NCI-H510A treated with DMSO at 0.1 percent for 48 hours (cell line): ENCODE measurements around the gene MEGF9.
A peak's percentile ranks its signal among the peaks of the same experiment; 100 is the strongest.

ENCODE experiments used
- DNase-seq: peaks from one replicate; lab custom pipeline; 2025; lab: John Stamatoyannopoulos, UW

Gene MEGF9

GRCh38 chr9:120705174-120705573 is 9.1 kb downstream of the MEGF9 start:
- DNase-seq = no peak

- no peak for DNase-seq
These were observed 12.2 kb downstream of the MEGF9 start for GRCh38 chr9:120702075-120702474.

GRCh38 chr9:120701248-120701647 is 13.0 kb downstream of the MEGF9 start:
- no peak for DNase-seq

GRCh38 chr9:120698766-120699165 is 15.5 kb downstream of the MEGF9 start:
- DNase-seq = no peak

- no peak for DNase-seq
These were observed 16.8 kb downstream of the MEGF9 start for GRCh38 chr9:120697448-120697847.

GRCh38 chr9:120696551-120697230 is 17.6 kb downstream of the MEGF9 start:
- DNase-seq = no peak

GRCh38 chr9:120694559-120694958 is 19.7 kb downstream of the MEGF9 start:
- DNase-seq = no peak

GRCh38 chr9:120693700-120694008 is 20.6 kb downstream of the MEGF9 start:
- DNase-seq = no peak

- no peak for DNase-seq
These were observed 21.2 kb downstream of the MEGF9 start for GRCh38 chr9:120692901-120693699.

- no peak for DNase-seq
These were observed 23.9 kb downstream of the MEGF9 start for GRCh38 chr9:120690372-120690771.

- peak; percentile 62 for DNase-seq
These were observed 24.4 kb downstream of the MEGF9 start for GRCh38 chr9:120689860-120690259.

GRCh38 chr9:120688758-120689157 is 25.5 kb downstream of the MEGF9 start:
- no peak for DNase-seq

- DNase-seq = no peak
These were observed 31.1 kb downstream of the MEGF9 start for GRCh38 chr9:120683150-120683549.

GRCh38 chr9:120681121-120681520 is 33.1 kb downstream of the MEGF9 start:
- DNase-seq = no peak

- DNase-seq = no peak
These were observed 33.7 kb downstream of the MEGF9 start for GRCh38 chr9:120680579-120680978.

- no peak for DNase-seq
These were observed 34.1 kb downstream of the MEGF9 start for GRCh38 chr9:120680161-120680560.

- no peak for DNase-seq
These were observed 36.3 kb downstream of the MEGF9 start for GRCh38 chr9:120677965-120678364.

- DNase-seq = no peak
These were observed 37.4 kb downstream of the MEGF9 start for GRCh38 chr9:120676767-120677402.

GRCh38 chr9:120668399-120668798 is 45.9 kb downstream of the MEGF9 start:
- no peak for DNase-seq

- no peak for DNase-seq
These were observed 50.3 kb downstream of the MEGF9 start for GRCh38 chr9:120663950-120664349.

GRCh38 chr9:120663380-120663779 is 50.9 kb downstream of the MEGF9 start:
- DNase-seq = no peak

- DNase-seq = no peak
These were observed 51.8 kb downstream of the MEGF9 start for GRCh38 chr9:120662513-120662912.

GRCh38 chr9:120659676-120660075 is 54.6 kb downstream of the MEGF9 start:
- no peak for DNase-seq
